ENCODE results near the gene EXOSC5. TPM values are rescaled to one million over a fixed set of nuclear protein-coding genes. Genes with fewer than 3 reads are reported as not detected.
A peak's percentile ranks its signal among the peaks of the same experiment; 100 is the strongest.

Gene EXOSC5
- total RNA-seq, 1 experiment from 2014 or later = 45.8 TPM

- Mint-ChIP-seq H3K27me3 (ENCODE audit: insufficient read depth, unreplicated experiment) (no peaks in the 10 kb centered on the region), H3K4me1 (ENCODE audit: insufficient read depth, unreplicated experiment) (peaks cover 14% of the 10 kb centered on the region), H3K9me3 (ENCODE audit: unreplicated experiment) (no peaks in the 10 kb centered on the region), H3K36me3 (ENCODE audit: insufficient read depth, unreplicated experiment) (peaks cover 5% of the 10 kb centered on the region), H3K4me3 (ENCODE audit: unreplicated experiment) (no peak overlapping the region), H3K27ac (ENCODE audit: low read depth, unreplicated experiment) (no peak overlapping the region)
- TF ChIP-seq, protein P1, sequence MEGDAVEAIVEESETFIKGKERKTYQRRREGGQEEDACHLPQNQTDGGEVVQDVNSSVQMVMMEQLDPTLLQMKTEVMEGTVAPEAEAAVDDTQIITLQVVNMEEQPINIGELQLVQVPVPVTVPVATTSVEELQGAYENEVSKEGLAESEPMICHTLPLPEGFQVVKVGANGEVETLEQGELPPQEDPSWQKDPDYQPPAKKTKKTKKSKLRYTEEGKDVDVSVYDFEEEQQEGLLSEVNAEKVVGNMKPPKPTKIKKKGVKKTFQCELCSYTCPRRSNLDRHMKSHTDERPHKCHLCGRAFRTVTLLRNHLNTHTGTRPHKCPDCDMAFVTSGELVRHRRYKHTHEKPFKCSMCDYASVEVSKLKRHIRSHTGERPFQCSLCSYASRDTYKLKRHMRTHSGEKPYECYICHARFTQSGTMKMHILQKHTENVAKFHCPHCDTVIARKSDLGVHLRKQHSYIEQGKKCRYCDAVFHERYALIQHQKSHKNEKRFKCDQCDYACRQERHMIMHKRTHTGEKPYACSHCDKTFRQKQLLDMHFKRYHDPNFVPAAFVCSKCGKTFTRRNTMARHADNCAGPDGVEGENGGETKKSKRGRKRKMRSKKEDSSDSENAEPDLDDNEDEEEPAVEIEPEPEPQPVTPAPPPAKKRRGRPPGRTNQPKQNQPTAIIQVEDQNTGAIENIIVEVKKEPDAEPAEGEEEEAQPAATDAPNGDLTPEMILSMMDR (IDR thresholded peaks at IDR 0.05; ENCODE audit: unreplicated experiment) = no peak
- no TSS peak for BruUV-seq (replicated peaks)
- POLR2A ChIA-PET = no interaction called here
- no peak for DNase-seq (ENCODE audit: unreplicated experiment)
- intact Hi-C loops (cut with micrococcal nuclease) = no loop called here
- CTCF ChIA-PET = interaction anchor here (0.6 kb wide), 1 partner anchor 651 kb away, joined by 3 read pairs; no protein-coding TSS in a partner anchor
Observed at GRCh38 chr19:41401483-41401882, 4.3 kb upstream of the EXOSC5 start.

GRCh38 chr19:41399525-41399924 is 2.4 kb upstream of the EXOSC5 start:
- Mint-ChIP-seq H3K4me3 (ENCODE audit: unreplicated experiment) (peak overlapping the region; percentile 62), H3K27ac (ENCODE audit: low read depth, unreplicated experiment) (no peak overlapping the region), H3K4me1 (ENCODE audit: insufficient read depth, unreplicated experiment) (peaks cover 25% of the 10 kb centered on the region), H3K27me3 (ENCODE audit: insufficient read depth, unreplicated experiment) (no peaks in the 10 kb centered on the region), H3K36me3 (ENCODE audit: insufficient read depth, unreplicated experiment) (peaks cover 16% of the 10 kb centered on the region), H3K9me3 (ENCODE audit: unreplicated experiment) (no peaks in the 10 kb centered on the region)
- no peak for DNase-seq (ENCODE audit: unreplicated experiment)
- TF ChIP-seq, protein P1 (IDR thresholded peaks at IDR 0.05; ENCODE audit: unreplicated experiment) = no peak
- no TSS peak for BruUV-seq (replicated peaks)
- ChIA-PET POLR2A (interaction anchor here (0.7 to 2.6 kb wide), 4 partner anchors 10 to 103 kb away, joined by 3 to 19 read pairs (median 10); partner anchors contain the start of gene B9D2), CTCF (interaction anchor here (0.7 kb wide), 1 partner anchor 10 kb away, joined by 3 read pairs; no protein-coding TSS in a partner anchor)
- intact Hi-C loops (cut with micrococcal nuclease) = loop anchor here (5.0 kb wide), 1 partner anchor 47 kb away; the partner anchor contains the start of gene TGFB1

DNA sequence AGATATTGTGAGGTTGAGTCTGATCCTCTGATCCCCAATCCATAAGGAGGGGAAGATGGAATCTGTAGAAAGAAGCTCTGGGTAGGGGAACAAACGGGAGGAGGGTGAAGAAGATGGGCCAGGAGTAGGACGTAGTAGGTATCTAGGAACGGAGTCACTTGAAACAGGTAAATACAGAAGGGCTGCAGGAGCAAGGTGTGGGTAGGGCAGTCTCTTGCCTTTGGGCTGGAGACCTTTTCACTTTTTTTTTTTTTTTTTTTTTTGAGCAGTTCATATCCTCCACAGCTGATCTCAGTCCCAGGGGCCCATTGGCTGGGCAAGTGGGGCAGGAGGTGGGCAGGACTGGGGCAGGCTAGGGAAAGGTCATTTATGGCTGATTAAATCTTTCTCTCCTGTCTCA is 1.9 kb upstream of the EXOSC5 start:
- peak overlapping the region; percentile 99 for H3K4me3 Mint-ChIP-seq (ENCODE audit: unreplicated experiment)
- TF ChIP-seq, protein P1 (IDR thresholded peaks at IDR 0.05; ENCODE audit: unreplicated experiment) = no peak
- no peaks in the 10 kb centered on the region for H3K27me3 Mint-ChIP-seq (ENCODE audit: insufficient read depth, unreplicated experiment)
- BruUV-seq (replicated peaks) = no TSS peak
- intact Hi-C loops (cut with micrococcal nuclease) = loop anchor here (5.0 kb wide), 1 partner anchor 47 kb away; the partner anchor contains the start of gene TGFB1
- peaks cover 17% of the 10 kb centered on the region for H3K36me3 Mint-ChIP-seq (ENCODE audit: insufficient read depth, unreplicated experiment)
- ChIA-PET CTCF (interaction anchor here (1.0 kb wide), 1 partner anchor 32 kb away, joined by 3 read pairs; no protein-coding TSS in a partner anchor), POLR2A (interaction anchor here (1.6 to 2.6 kb wide), 4 partner anchors 10 to 72 kb away, joined by 8 to 19 read pairs (median 12); partner anchors contain the start of genes B9D2 and DMAC2)
- H3K4me1 Mint-ChIP-seq (ENCODE audit: insufficient read depth, unreplicated experiment) = peaks cover 25% of the 10 kb centered on the region
- H3K27ac Mint-ChIP-seq (ENCODE audit: low read depth, unreplicated experiment) = peak overlapping the region; percentile 99
- H3K9me3 Mint-ChIP-seq (ENCODE audit: unreplicated experiment) = no peaks in the 10 kb centered on the region
- no peak for DNase-seq (ENCODE audit: unreplicated experiment)

GRCh38 chr19:41398598-41398997 is 1.4 kb upstream of the EXOSC5 start:
- POLR2A ChIA-PET = interaction anchor here (0.9 to 2.6 kb wide), 6 partner anchors 11 to 88 kb away, joined by 3 to 19 read pairs (median 10); partner anchors contain the start of genes B9D2 and DMAC2
- TF ChIP-seq, protein P1 (IDR thresholded peaks at IDR 0.05; ENCODE audit: unreplicated experiment) = no peak

More at GRCh38 chr19:41398598-41398997, 1.4 kb upstream of the EXOSC5 start:
- CTCF ChIA-PET = interaction anchor here (0.6 to 1.0 kb wide), 2 partner anchors 32 to 86 kb away, joined by 3 read pairs; no protein-coding TSS in a partner anchor
- Mint-ChIP-seq H3K4me1 (ENCODE audit: insufficient read depth, unreplicated experiment) (peaks cover 25% of the 10 kb centered on the region), H3K9me3 (ENCODE audit: unreplicated experiment) (no peaks in the 10 kb centered on the region), H3K4me3 (ENCODE audit: unreplicated experiment) (peak overlapping the region; percentile 99), H3K36me3 (ENCODE audit: insufficient read depth, unreplicated experiment) (peaks cover 22% of the 10 kb centered on the region), H3K27ac (ENCODE audit: low read depth, unreplicated experiment) (peak overlapping the region; percentile 99), H3K27me3 (ENCODE audit: insufficient read depth, unreplicated experiment) (no peaks in the 10 kb centered on the region)
- intact Hi-C loops (cut with micrococcal nuclease) = loop anchor here (5.0 kb wide), 1 partner anchor 46 kb away; the partner anchor contains the start of gene TGFB1
- DNase-seq (ENCODE audit: unreplicated experiment) = no peak
- no TSS peak for BruUV-seq (replicated peaks)
